ENCODE measurements around the gene ERC1. TPM values are rescaled to one million over a fixed set of nuclear protein-coding genes. Genes with fewer than 3 reads are reported as not detected.

The ERC1 gene
- total and polyA plus RNA-seq, 12 donors: 6.5 to 67.5 (median 47.5) TPM

DNA sequence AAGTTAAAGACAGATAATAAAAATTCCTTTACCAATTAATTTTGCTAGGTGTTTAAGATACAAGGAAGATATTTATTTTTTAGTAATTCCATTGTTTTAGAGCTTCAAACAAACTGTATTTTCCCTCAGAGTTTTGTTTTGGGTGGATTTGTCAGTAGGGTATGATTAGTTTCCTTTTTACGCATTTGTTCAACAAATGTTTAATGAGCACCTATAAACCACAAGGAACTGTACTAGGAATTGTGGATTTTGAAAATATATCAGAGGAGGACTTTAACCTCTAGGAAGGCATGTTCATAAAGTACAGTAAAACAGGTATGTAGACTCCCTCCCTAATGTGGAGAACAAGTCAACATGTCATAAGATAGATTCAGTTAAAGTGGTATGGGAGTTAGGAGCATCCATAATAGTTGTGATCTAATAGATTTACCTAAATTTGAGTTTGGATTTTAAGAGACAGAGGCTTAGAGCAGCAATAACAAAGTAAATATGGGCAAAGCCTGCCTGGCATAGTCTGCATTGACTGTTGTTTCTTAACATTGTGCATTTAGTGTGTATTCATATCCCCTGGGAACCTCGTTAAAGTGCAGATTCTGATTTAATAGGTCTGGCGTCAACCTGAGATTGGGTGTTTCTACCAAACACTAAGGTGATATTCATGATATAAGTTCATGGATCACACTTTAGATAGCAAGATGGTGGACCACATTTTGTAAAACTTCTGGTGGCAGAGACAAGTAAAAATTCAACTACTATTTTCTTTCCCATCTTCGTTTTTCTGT lies 232.0 kb downstream of the ERC1 start:
- DNase-seq (no peak), ATAC-seq (no peak)
- H3K9me3 ChIP-seq: no peaks in the 10 kb centered on the region
- H3K27ac ChIP-seq: no peak overlapping the region
- 94 to 95% methylated on average over 4 of the region's 4 CpGs for WGBS, 2 donors
- H3K4me1 ChIP-seq: peaks cover 4 to 49% (median 30%) of the 10 kb centered on the region in 9 donors
- no peak overlapping the region for H3K4me3 ChIP-seq
- H3K27me3 ChIP-seq: no peaks in the 10 kb centered on the region
- no peaks in the 10 kb centered on the region for H3K36me3 ChIP-seq
- no peak for TF ChIP-seq CTCF (IDR thresholded peaks at IDR 0.05)
- intact Hi-C loops (cut with DNase I): no loop called here

GRCh38 chr12:1226951-1227350 lies 235.9 kb downstream of the ERC1 start:
- Histone ChIP-seq H3K27me3 (no peaks in the 10 kb centered on the region), H3K4me1 (peaks cover 0 to 10% (median 0%) of the 10 kb centered on the region in 9 donors), H3K36me3 (no peaks in the 10 kb centered on the region), H3K9me3 (peaks cover 0 to 5% (median 0%) of the 10 kb centered on the region in 11 donors), H3K4me3 (no peak overlapping the region), H3K27ac (no peak overlapping the region)
- ATAC-seq: no peak
- 92 to 96% methylated on average over 3 of the region's 3 CpGs for WGBS, 2 donors
- intact Hi-C loops (cut with DNase I): no loop called here
- no peak for TF ChIP-seq CTCF (IDR thresholded peaks at IDR 0.05)
- DNase-seq: no peak

DNA sequence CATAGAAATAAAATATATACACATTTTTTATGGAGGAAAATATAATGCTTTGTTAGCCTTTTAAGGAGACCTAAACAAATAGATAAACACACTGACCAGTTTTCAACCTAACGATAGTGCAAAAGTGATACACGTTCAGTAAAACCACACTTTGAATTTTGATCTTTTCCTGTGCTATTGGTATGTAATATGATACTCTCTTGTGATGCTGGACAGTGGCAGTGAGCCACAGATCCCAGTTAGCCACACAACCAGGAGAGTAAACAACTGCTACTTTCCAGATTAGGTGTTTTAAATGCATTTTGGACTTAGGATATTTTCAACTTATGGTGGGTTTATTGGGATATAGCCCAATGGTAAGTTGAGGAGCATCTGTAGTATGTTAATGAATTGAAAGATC lies 243.1 kb downstream of the ERC1 start:
- Histone ChIP-seq H3K4me3 (no peak overlapping the region), H3K4me1 (no peaks in the 10 kb centered on the region), H3K27me3 (no peaks in the 10 kb centered on the region), H3K27ac (no peak overlapping the region), H3K36me3 (peaks cover 0 to 28% (median 10%) of the 10 kb centered on the region in 9 donors), H3K9me3 (peaks cover 0 to 8% (median 0%) of the 10 kb centered on the region in 11 donors)
- no peak for TF ChIP-seq CTCF (IDR thresholded peaks at IDR 0.05)
- ATAC-seq (no peak), DNase-seq (no peak)
- intact Hi-C loops (cut with DNase I): no loop called here
- WGBS, 2 donors: 80 to 83% methylated on average over 2 of the region's 2 CpGs

DNA sequence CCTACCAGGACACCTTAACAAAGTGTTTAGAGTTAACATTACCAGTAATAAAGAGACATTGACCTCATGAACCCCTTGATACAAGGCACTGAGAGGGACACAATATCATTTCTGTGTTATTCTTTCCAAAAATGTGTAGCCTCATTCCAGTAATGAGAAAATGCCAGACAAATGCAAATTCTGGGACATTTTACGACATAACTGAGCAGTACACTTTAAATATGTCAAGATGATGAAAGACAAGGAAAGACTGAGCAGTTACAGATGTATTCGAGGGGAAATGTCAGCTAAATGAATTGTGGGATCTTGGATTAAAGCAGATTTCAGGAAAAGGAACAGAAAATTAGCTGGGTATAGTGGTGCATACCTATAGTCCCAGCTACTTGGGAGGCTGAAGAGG lies 255.6 kb downstream of the ERC1 start:
- intact Hi-C loops (cut with DNase I): no loop called here
- ATAC-seq (no peak), DNase-seq (no peak)
- H3K9me3 ChIP-seq: no peaks in the 10 kb centered on the region
- no peak overlapping the region for H3K4me3 ChIP-seq
- H3K4me1 ChIP-seq: peaks cover 0 to 6% (median 0%) of the 10 kb centered on the region in 9 donors
- H3K27ac ChIP-seq: no peak overlapping the region
- H3K36me3 ChIP-seq: peaks cover 0 to 18% (median 0%) of the 10 kb centered on the region in 9 donors
- no peak for TF ChIP-seq CTCF (IDR thresholded peaks at IDR 0.05)
- no peaks in the 10 kb centered on the region for H3K27me3 ChIP-seq
- 89 to 90% methylated on average over 2 of the region's 2 CpGs for WGBS, 2 donors

Measured in heart right ventricle (tissue), 16 donors.